HG03039 (cell line): ENCODE results near the gene NRL.

ENCODE experiments used
- ATAC-seq: cut with Tn5 transposase; IDR thresholded peaks from one replicate; pipeline ENCODE4 v1.9.1; 2021; ENCODE audit warnings: mild to moderate bottlenecking, moderate library complexity; ENCODE audit not compliant: unreplicated experiment

The NRL gene

DNA sequence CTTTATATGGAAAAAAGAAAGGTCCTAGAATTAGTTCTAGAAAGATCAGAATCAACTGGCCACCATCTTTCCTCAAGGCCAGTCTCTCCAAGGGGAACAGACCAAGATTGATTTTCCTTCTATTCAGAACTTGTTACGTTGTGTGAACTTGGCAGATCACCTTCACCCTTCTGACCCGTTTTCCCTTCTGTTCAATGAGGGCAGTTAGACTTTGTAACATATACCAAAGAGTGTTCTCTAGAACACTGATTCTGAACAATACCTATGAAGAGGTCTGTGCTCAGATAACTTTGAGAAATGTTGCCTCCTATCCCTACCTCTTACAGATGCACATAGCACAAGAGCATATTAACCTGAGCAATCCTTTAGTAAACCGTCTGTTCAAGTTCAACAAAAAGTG lies 31.3 kb downstream of the NRL start:
- ATAC-seq, result no peak

- ATAC-seq, result no peak
Observed at GRCh38 chr14:24082411-24083080, 32.2 kb downstream of the NRL start.

DNA sequence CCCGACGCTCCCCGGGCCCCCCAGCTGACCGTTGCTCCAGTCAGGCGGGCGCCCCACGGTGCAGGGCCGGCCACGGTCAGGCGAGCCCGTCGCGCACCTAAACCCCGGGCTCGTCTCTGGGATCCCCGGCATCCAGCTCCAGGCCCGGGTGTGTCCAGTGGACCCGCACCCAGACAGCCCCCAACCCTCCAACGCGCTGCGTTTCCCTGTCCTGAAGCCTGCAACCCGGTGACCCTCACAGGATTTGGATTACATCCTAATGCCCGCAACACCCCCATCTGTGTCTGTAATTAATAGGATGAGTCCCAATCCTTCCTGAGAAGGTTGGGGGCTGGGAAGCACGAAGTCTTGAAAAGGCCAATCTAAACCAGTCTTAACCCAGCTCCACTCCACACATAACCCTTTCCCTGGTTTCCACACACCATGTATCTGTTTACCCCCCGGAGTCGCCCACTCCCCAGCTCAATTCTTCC lies 33.0 kb downstream of the NRL start:
- no peak for ATAC-seq

DNA sequence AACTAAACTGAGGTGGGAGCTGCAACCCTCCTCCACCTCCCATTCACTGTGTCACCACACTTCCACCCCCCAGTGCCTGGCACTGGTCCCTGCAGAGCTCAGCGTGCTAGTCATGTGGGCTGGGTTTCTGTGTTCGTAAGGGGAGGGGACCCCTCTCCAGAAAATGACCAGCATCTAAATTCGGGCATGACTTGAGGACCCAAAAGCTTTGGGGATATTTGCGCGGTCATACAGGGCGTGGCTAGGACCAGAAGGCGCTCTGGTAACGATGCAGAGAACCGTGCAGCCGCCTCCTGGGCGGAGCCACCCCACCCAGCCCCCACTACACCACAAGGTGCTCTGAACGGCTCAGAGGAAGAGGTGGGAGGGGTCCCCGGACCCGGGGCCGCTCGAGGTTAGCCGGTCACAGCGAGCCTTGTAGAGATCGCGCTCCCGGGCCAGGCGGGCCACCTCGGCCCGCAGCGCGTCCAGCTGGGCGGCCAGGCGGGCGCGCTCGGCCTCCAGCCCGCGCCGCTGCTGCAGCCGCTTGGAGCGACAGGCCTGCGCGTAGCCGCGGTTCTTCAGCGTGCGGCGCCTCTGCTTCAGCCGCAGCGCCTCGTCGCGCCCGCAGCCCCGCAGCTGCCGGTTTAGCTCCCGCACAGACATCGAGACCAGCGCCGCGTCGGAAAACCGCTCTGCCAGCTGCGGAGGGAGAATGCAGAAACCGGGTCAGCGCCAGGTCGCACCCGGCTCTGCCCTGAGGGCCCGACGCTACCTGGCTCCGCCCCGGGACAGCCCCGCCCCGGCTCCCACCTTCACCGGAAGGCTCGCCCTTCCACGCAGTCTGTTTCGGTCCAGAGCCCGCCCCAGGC lies 33.6 kb downstream of the NRL start:
- peak; percentile 78 for ATAC-seq

- ATAC-seq, result no peak
Observed at GRCh38 chr14:24080142-24080530, 34.6 kb downstream of the NRL start.

DNA sequence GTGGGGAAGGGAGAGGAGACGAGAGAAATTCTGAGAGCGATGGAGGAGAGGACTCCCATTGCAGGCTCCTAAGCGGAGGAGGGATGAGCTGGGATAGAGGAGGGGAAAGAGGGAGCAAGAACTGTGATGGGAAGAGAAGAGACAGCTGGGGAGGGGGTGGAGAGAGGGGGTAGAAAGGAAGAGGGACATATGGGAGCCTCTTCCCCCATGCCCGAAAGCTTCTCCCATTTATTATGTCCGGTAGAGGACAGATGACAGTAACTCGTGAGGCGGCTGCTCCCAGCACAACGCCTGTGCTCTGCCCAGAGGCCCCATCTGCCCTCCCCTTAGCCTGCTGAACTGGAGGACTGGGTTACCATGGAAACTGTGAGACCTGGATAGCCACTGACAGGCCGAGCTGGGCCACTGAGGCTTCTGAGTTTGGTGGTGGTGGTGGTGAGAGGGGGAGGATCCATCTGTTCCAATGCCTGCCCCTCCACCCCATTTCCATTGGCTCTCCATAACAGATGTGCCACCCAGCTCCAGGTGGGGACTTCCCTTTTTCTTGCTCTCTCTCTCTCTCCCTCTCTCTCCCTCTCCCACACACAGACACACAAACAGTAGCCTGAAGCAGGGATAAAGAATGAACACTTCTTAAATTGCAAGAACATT lies 35.1 kb downstream of the NRL start:
- ATAC-seq, result no peak

- ATAC-seq, result no peak
Observed at GRCh38 chr14:24078146-24078545, 36.6 kb downstream of the NRL start.

DNA sequence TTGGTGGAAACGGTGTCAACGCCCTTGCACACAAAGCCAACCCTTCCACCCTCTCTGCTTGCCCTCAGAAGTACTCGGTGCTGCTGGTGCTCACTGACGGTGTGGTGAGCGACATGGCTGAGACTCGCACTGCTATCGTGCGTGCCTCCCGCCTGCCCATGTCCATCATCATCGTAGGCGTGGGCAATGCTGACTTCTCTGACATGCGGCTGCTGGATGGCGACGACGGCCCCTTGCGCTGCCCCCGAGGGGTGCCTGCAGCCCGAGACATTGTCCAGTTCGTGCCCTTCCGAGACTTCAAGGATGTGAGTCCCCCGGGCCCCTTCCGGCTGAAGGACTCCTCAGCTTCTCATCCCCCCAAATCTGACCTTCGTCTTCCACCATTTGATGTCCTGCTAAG lies 37.7 kb downstream of the NRL start:
- ATAC-seq, result no peak

GRCh38 chr14:24076302-24076601 lies 38.5 kb downstream of the NRL start:
- no peak for ATAC-seq

DNA sequence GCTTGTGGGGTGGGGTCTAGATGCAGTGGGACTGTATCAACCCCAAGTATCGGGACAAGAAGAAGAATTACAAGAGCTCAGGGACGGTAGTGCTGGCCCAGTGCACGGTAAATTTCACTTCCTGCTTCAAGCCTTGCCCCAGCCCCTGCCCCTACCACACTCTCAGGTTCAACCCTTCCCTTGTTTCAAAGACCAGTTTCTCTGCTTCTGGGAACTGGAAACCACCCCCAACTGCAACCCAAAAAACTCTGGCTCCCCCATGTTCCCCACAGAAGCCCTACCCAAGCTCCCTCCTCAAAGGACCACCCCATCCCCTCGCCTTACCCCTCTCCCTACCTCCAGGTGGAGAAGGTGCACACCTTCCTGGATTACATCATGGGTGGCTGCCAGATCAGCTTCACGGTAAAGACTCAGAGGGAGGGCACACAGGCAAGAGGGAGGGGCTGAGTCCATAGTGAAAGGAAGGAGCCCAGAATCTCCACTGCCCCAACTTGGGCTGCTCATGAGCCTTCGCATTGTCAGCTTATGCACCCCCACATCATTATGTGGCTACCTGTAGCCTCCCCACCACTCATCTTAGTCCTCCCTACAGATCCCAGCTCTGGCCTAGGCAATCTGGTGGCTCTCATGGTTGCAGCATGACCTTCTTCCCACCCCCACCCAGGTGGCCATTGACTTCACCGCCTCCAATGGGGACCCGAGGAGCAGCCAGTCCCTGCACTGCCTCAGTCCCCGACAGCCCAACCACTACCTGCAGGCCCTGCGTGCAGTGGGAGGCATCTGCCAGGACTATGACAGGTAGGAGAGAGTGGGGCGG lies 39.1 kb downstream of the NRL start:
- no peak for ATAC-seq

DNA sequence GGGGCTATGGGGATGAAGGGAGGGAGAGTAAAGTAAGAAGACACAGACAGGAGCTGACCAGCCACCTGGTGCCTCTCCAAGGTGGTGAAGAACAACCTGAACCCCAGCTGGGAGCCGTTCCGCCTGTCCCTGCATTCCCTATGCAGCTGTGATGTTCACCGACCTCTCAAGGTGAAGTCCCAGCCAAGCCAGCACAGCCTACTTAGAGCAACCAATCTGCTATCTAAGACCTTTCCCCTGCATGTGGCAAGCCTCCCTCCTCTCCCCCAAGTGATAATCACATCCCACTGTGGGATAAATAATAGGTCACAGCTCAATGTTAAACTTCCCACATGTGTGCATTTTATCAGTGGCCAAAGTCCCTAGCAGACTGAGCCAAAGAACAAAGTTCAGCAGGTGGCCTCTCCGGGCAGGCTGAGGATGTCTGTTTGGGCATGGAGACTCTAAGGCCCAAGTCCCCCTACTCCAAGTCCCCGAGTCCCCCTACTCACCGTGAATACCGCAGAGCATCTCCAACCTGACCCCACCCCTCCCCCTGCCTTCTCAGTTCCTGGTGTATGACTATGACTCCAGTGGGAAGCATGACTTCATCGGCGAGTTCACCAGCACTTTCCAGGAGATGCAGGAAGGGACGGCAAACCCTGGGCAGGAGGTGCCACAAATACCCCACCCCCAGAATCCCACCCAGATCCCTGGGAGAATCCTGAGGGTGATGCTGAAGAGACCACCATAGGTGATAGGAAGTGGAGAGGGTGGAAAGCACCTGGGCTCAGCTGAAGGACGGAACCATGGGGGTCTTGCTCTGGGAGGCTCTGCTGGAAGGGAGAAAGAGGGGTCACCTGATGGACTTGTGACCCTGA lies 39.9 kb downstream of the NRL start:
- ATAC-seq, result no peak

DNA sequence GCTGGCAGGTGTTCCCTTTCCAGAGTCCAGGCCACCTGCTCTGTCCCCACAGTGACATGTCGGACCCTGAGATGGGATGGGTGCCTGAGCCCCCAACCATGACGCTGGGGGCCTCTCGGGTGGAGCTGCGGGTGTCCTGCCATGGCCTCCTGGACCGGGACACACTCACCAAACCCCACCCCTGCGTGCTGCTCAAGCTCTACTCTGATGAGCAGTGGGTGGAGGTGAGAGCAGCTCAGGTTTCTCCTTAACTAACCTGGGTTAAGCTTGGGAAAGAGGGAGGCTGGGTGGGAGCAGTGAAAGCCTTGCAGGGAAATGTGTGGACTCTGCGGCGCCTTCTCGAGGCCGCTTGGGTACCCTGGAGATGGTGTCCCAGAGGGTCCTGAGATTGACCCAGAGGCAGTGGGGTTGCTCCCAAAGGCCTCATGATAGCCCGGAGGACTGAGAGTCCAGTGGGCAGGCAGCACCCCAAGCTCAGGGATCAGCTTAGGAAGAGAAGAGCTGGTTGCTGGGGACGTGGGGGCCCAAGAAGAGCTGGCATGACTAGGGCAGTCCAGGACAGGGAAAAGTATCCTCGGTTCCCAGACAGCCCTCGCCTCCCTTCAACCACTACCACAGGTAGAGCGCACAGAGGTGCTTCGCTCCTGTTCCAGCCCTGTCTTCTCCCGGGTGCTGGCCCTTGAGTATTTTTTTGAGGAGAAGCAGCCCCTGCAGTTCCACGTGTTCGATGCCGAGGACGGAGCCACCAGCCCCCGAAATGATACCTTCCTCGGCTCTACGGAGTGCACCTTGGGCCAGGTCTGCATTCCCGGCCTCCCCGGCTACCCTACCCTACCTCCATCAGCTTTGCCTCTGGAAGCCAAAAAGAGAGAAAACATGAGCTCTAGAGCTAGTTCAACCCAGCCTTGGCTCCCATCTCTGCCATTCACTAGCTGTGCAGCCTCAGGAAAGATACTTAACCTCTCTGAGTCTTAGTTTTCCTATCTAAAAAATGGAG lies 41.6 kb downstream of the NRL start:
- ATAC-seq, result no peak

GRCh38 chr14:24072436-24072835 lies 42.3 kb downstream of the NRL start:
- ATAC-seq, result no peak

DNA sequence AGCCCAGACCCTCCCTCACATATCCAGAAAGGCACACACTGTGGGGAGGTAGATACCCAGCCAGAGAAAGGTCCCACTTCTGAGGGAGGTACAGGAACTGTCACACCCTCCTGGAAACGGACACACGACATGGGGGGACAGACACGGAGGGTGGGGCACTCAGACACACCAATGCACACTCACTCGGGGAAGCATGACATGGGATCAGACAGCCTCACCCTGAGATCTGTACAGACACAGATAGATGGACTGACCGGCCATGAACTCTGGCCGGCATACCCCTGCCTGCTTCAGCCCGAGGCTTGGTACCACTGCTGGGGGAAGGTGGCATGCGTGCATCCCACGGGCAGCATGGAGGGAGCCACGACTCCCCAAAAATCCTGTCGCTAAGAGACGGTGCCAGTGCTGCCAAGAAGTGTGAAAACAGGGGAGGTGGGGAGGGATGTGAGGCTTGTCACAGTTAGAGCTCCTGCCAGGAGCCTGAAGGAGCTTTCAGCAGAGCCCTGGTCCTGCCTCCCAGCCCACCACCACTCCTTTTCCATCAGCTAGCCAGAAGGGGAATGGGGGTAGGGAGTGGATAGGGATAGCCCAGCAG lies 42.8 kb downstream of the NRL start:
- no peak for ATAC-seq

GRCh38 chr14:24071144-24071697 lies 43.5 kb downstream of the NRL start, which contains the start of gene CPNE6:
TSS of gene CPNE6 (plus strand) at chr14:24071562. CDS start at chr14:24072937, 1,375 bp downstream.
- ATAC-seq, result no peak

DNA sequence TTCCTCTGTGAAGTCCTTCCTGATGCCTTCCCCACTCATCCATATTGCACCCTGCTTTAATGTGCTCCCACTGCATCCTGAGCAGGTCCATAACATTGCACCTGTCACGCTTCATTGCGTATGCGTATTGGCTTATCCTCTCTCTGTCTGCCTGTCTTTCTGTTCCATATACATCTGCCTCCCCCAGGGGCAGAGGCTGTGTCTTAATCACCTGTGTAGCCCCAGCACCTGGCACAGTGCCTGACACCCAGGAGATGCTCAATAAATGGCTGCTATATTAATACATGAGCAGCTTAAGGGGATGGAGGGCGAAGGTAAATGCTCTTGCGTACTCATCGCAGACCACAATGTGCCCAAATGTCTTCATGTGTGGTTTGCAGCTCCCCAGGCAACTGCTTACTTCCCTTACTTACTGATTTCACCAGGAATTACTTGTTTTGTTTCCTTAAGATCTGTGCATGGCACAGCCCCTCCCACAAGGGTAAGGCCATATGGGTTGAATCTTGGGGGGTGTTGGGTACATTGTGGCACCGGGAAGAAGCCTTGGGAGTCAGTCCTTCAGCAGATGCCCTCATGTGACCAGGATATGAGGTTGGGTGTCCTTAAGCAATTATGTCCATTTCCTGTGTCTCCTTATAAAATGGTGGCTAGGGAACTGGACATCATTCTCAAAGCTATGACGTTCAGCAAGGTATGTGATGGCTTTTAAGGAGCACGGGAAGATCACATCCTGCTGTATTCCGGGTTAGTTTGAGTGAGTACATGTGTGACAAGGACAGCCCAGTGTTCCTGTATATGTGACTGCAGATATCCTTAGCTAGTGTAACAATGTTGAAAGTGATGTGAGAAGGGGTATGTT lies 44.2 kb downstream of the NRL start:
- ATAC-seq, result no peak

- ATAC-seq, result no peak
Observed at GRCh38 chr14:24069411-24069735, 45.4 kb downstream of the NRL start.
